Aorta (tissue), 5 donors: ENCODE data around the gene PTPN1. TPM values are rescaled to one million over a fixed set of nuclear protein-coding genes. Genes with fewer than 3 reads are reported as not detected.
"Not testable (repeated sequence)": the region's sequence is repeated elsewhere in the genome, so short reads cannot be mapped to it uniquely, and the experiment has no call there.

ENCODE experiments used
- ATAC-seq: fragments of 200-7000 bp; cut with Tn5 transposase; one replicate; pipeline ENCODE4 v1.9.1; 2022; ENCODE audit warnings: moderate library complexity; ENCODE audit not compliant: low FRiP score
- DNase-seq, 2 donors: peaks; one replicate each; pipeline ENCODE4 v3.0.0-alpha.2; 2020
- H3K27ac ChIP-seq, 2 donors: one replicate each; pipeline ENCODE4 v1.5.1; 2013; ENCODE audit warnings: low read length in 2 of 2, mild to moderate bottlenecking in 2 of 2, moderate library complexity in 2 of 2, control low read depth in 1 of 2, inconsistent platforms in 1 of 2, low read depth in 1 of 2
- H3K27me3 ChIP-seq, 2 donors: one replicate each; pipeline ENCODE4 v1.6.1; 2013; ENCODE audit warnings: control low read depth in 1 of 2, low read length in 1 of 2, mild to moderate bottlenecking in 1 of 2, moderate library complexity in 1 of 2; ENCODE audit not compliant: insufficient read depth in 2 of 2, control insufficient read depth in 1 of 2
- H3K36me3 ChIP-seq, 2 donors: one replicate each; pipeline ENCODE4 v1.6.1; 2013; ENCODE audit warnings: control low read depth in 1 of 2, low read length in 1 of 2, mild to moderate bottlenecking in 1 of 2; ENCODE audit not compliant: insufficient read depth in 2 of 2, control insufficient read depth in 1 of 2
- H3K4me1 ChIP-seq, 2 donors: one replicate each; pipeline ENCODE4 v1.6.1; 2013; ENCODE audit warnings: low read length in 2 of 2, control low read depth in 1 of 2, mild to moderate bottlenecking in 1 of 2, moderate library complexity in 1 of 2; ENCODE audit not compliant: insufficient read depth in 2 of 2, control insufficient read depth in 1 of 2
- H3K4me3 ChIP-seq, 2 donors: one replicate each; pipeline ENCODE4 v1.5.1; 2013; ENCODE audit warnings: low read length in 2 of 2, control low read depth in 1 of 2, mild to moderate bottlenecking in 1 of 2
- H3K9me3 ChIP-seq: one replicate; pipeline ENCODE4 v1.6.1; 2013; ENCODE audit warnings: mild to moderate bottlenecking, low read length; ENCODE audit not compliant: control insufficient read depth
- WGBS, 2 donors: extraction: QIAGEN DNeasy Blood & Tissue Kit; methylation state at CpG; one replicate each; pipeline ENCODE4 v1.1.7; 2013; 5-methylcytosine and 5-hydroxymethylcytosine counted together
- intact Hi-C, 2 donors: fragments of 100-400 bp; cut with DNase I; formaldehyde crosslinking; loops; one replicate each; pipeline versions ENCODE4 v1.14.2 to v1.15.0; 2022
- polyA plus RNA-seq, 2 donors: library from polyadenylated mRNA; stranded (reverse); fragments of 200-250 nt; gene quantifications; one replicate each; pipeline ENCODE4 v1.2.3, GENCODE V29; 2013
- total RNA-seq, 2 donors: library from RNA; stranded (reverse); fragmentation: NEBNext Ultra II Directional; extraction: Animal tissue kit (Norgen Biotek cat#: 25700); gene quantifications; one replicate each; pipeline ENCODE4 v1.2.1, GENCODE V29; 2021
- donor health status: healthy with polysubstance abuse.
- donor health status: Bipolar disorder and iron deficiency.
- donor health status: DM: no; HTN: no; CAD: no.
- donor health status: DM: no; HTN: no; CAD: no.
- donor health status: DM: yes; HTN: yes; CAD: no.

Gene PTPN1
- total and polyA plus RNA-seq, 4 donors, result 17.7 to 51.6 (median 25.5) TPM

- H3K4me3 ChIP-seq, ATAC-seq, DNase-seq, H3K36me3 ChIP-seq, intact Hi-C loops, H3K27me3 ChIP-seq, H3K9me3 ChIP-seq, H3K4me1 ChIP-seq, H3K27ac ChIP-seq: not testable (repeated sequence)
- WGBS, 2 donors, result 95% methylated on average over 7 of the region's 7 CpGs
Observed at GRCh38 chr20:50569487-50569863, 59.3 kb downstream of the PTPN1 start.

GRCh38 chr20:50569864-50570836, 60.0 kb downstream of the PTPN1 start:
- no peak overlapping the region for H3K4me3 ChIP-seq
- WGBS, 2 donors, result 83 to 85% methylated on average over 14 of the region's 14 CpGs
- H3K4me1 ChIP-seq, result peaks cover 0 to 3% of the 10 kb centered on the region in 2 donors
- ATAC-seq, result no peak
- no peaks in the 10 kb centered on the region for H3K27me3 ChIP-seq
- intact Hi-C loops, result no loop called here
- no peak for DNase-seq
- peaks cover 4 to 6% of the 10 kb centered on the region in 2 donors for H3K36me3 ChIP-seq
- no peak overlapping the region for H3K27ac ChIP-seq
- no peaks in the 10 kb centered on the region for H3K9me3 ChIP-seq

- no peaks in the 10 kb centered on the region for H3K9me3 ChIP-seq
- WGBS, 2 donors, result 96 to 98% methylated on average over 2 of the region's 2 CpGs
- DNase-seq, result no peak
- intact Hi-C loops, result no loop called here
- no peak overlapping the region for H3K4me3 ChIP-seq
- peaks cover 0 to 3% of the 10 kb centered on the region in 2 donors for H3K4me1 ChIP-seq
- no peak overlapping the region for H3K27ac ChIP-seq
- no peaks in the 10 kb centered on the region for H3K27me3 ChIP-seq
- no peak for ATAC-seq
- peaks cover 4 to 6% of the 10 kb centered on the region in 2 donors for H3K36me3 ChIP-seq
Observed at GRCh38 chr20:50571466-50571865, 61.3 kb downstream of the PTPN1 start.

GRCh38 chr20:50572938-50573777, 63.0 kb downstream of the PTPN1 start:
- 13 to 18% methylated on average over 6 of the region's 6 CpGs for WGBS, 2 donors
- ATAC-seq (peak; percentile 34), DNase-seq (peak; percentile 80 to 86)
- no peaks in the 10 kb centered on the region for H3K27me3 ChIP-seq
- intact Hi-C loops, result loop anchor here in 1 of 2 donors (2.0 kb wide), 1 partner anchor 62 kb away; the partner anchor contains the start of gene PTPN1
- H3K4me1 ChIP-seq, result peaks cover 0 to 3% of the 10 kb centered on the region in 2 donors
- no peaks in the 10 kb centered on the region for H3K9me3 ChIP-seq
- peaks cover 4 to 5% of the 10 kb centered on the region in 2 donors for H3K36me3 ChIP-seq
- peak overlapping the region in 1 of 2 donors; percentile 90 for H3K27ac ChIP-seq
- no peak overlapping the region for H3K4me3 ChIP-seq

- Histone ChIP-seq H3K27me3 (no peaks in the 10 kb centered on the region), H3K4me3 (no peak overlapping the region), H3K4me1 (peaks cover 0 to 3% of the 10 kb centered on the region in 2 donors), H3K36me3 (peaks cover 2 to 4% of the 10 kb centered on the region in 2 donors), H3K9me3 (no peaks in the 10 kb centered on the region), H3K27ac (peak overlapping the region in 1 of 2 donors; percentile 12)
- no peak for ATAC-seq
- peak in 1 of 2 donors; percentile 56 for DNase-seq
- 81 to 85% methylated on average over 9 of the region's 9 CpGs for WGBS, 2 donors
- intact Hi-C loops, result loop anchor here in 1 of 2 donors (2.0 kb wide), 1 partner anchor 387 kb away; no protein-coding TSS in a partner anchor
Observed at GRCh38 chr20:50574108-50574507, 63.9 kb downstream of the PTPN1 start.

- no peak for DNase-seq
- H3K27ac ChIP-seq, result no peak overlapping the region
- no peak overlapping the region for H3K4me3 ChIP-seq
Observed at GRCh38 chr20:50574586-50574985, 64.4 kb downstream of the PTPN1 start.

GRCh38 chr20:50575865-50576720, 65.9 kb downstream of the PTPN1 start:
- 54% methylated on average over 12 of the region's 12 CpGs for WGBS, 2 donors

More at GRCh38 chr20:50574586-50574985, 64.4 kb downstream of the PTPN1 start:
- H3K36me3 ChIP-seq, result peaks cover 2 to 5% of the 10 kb centered on the region in 2 donors
- 94 to 95% methylated on average over 5 of the region's 5 CpGs for WGBS, 2 donors
- no peaks in the 10 kb centered on the region for H3K27me3 ChIP-seq
- peaks cover 0 to 3% of the 10 kb centered on the region in 2 donors for H3K4me1 ChIP-seq
- no peak for ATAC-seq
- intact Hi-C loops, result loop anchor here in 1 of 2 donors (2.0 kb wide), 1 partner anchor 388 kb away; no protein-coding TSS in a partner anchor
- no peaks in the 10 kb centered on the region for H3K9me3 ChIP-seq

More at GRCh38 chr20:50575865-50576720, 65.9 kb downstream of the PTPN1 start:
- peak; percentile 71 for ATAC-seq
- Histone ChIP-seq H3K27ac (no peak overlapping the region), H3K4me3 (no peak overlapping the region), H3K4me1 (peaks cover 0 to 3% of the 10 kb centered on the region in 2 donors), H3K36me3 (peaks cover 3 to 5% of the 10 kb centered on the region in 2 donors), H3K9me3 (no peaks in the 10 kb centered on the region), H3K27me3 (no peaks in the 10 kb centered on the region)
- intact Hi-C loops, result loop anchor here (2.0 to 5.0 kb wide), 3 partner anchors 64 to 389 kb away; partner anchors contain the start of gene PTPN1 (in 1 of the 2)
- DNase-seq, result peak; percentile 79 to 84
